WTC11 (cell line): ENCODE results near the gene MAGEA11. TPM values are rescaled to one million over a fixed set of nuclear protein-coding genes. Genes with fewer than 3 reads are reported as not detected.
"Not testable (repeated sequence)": the region's sequence is repeated elsewhere in the genome, so short reads cannot be mapped to it uniquely, and the experiment has no call there.

Source experiments
- ATAC-seq: fragments of 200-7000 bp; cut with Tn5 transposase; 2 replicates; pipeline ENCODE4 v1.10.0; 2021; ENCODE audit warnings: mild to moderate bottlenecking, moderate library complexity
- CTCF ChIA-PET: fragments of 300-600 bp; sonication (Branson Sonifier 250); formaldehyde crosslinking; loops from one replicate; lab custom pipeline; 2021; ENCODE audit warnings: antibody characterized with exemption; lab: Charles Lee
- POLR2A ChIA-PET: fragments of 350-600 bp; sonication (Branson Sonifier 250); formaldehyde crosslinking; loops from one replicate; lab custom pipeline; 2021; ENCODE audit warnings: antibody characterized with exemption; lab: Charles Lee
- DNase-seq: peaks from one replicate; pipeline ENCODE4 v3.0.0; 2021; ENCODE audit warnings: low spot score
- H3K27ac Mint-ChIP-seq: 2 replicates; pipeline ENCODE4 v1.8.0; 2021; ENCODE audit warnings: mixed read lengths
- H3K27me3 Mint-ChIP-seq: 2 replicates; pipeline ENCODE4 v1.8.0; 2021; ENCODE audit warnings: low read depth, mild to moderate bottlenecking, moderate library complexity, mixed read lengths
- H3K36me3 Mint-ChIP-seq: 2 replicates; pipeline ENCODE4 v1.8.0; 2021; ENCODE audit warnings: mixed read lengths
- H3K4me1 Mint-ChIP-seq: 2 replicates; pipeline ENCODE4 v1.8.0; 2022; ENCODE audit warnings: mixed read lengths
- H3K4me3 Mint-ChIP-seq: 2 replicates; pipeline ENCODE4 v1.8.0; 2021; ENCODE audit warnings: mild to moderate bottlenecking, moderate library complexity, mixed read lengths
- H3K9me3 Mint-ChIP-seq: 2 replicates; pipeline ENCODE4 v1.8.0; 2021; ENCODE audit warnings: mixed read lengths
- EMX1 ChIP-seq: fragments of 250-450 bp; sonication (Bioruptor Pico); IDR thresholded peaks from 2 replicates; pipeline ENCODE4 v1.8.0; 2021; ENCODE audit warnings: mild to moderate bottlenecking
- GABPB1 ChIP-seq: sonication (generic); formaldehyde crosslinking; IDR thresholded peaks from 2 replicates; pipeline ENCODE4 v1.8.1; 2023; ENCODE audit warnings: mild to moderate bottlenecking, missing genetic modification reagents
- JUN ChIP-seq: sonication (generic); formaldehyde crosslinking; IDR thresholded peaks from 2 replicates; pipeline ENCODE4 v1.8.0; 2023; ENCODE audit warnings: mild to moderate bottlenecking, missing genetic modification reagents
- PRRX2 ChIP-seq: fragments of 250-450 bp; sonication (Bioruptor Pico); IDR thresholded peaks from 2 replicates; pipeline ENCODE4 v1.8.0; 2021; ENCODE audit warnings: mild to moderate bottlenecking
- SOX15 ChIP-seq: fragments of 250-450 bp; sonication (Bioruptor Pico); IDR thresholded peaks from 2 replicates; pipeline ENCODE4 v1.9.0; 2021; ENCODE audit warnings: mild to moderate bottlenecking
- TEAD1 ChIP-seq: sonication (generic); formaldehyde crosslinking; IDR thresholded peaks from 2 replicates; pipeline ENCODE4 v1.8.0; 2022; ENCODE audit warnings: mild to moderate bottlenecking, missing genetic modification reagents
- ZNF121 ChIP-seq: sonication (generic); formaldehyde crosslinking; IDR thresholded peaks from 2 replicates; pipeline ENCODE4 v1.8.0; 2023; ENCODE audit warnings: missing genetic modification reagents
- ZNF263 ChIP-seq: sonication (generic); formaldehyde crosslinking; IDR thresholded peaks from 2 replicates; pipeline ENCODE4 v1.8.1; 2022; ENCODE audit warnings: low read depth, mild to moderate bottlenecking, moderate library complexity, missing genetic modification reagents
- ZNF396 ChIP-seq: fragments of 250-450 bp; sonication (Bioruptor Pico); IDR thresholded peaks from 2 replicates; pipeline ENCODE4 v1.8.0; 2021; ENCODE audit warnings: mild to moderate bottlenecking, moderate library complexity, borderline replicate concordance
- ZNF416 ChIP-seq: fragments of 250-450 bp; sonication (Bioruptor Pico); IDR thresholded peaks from 2 replicates; pipeline ENCODE4 v1.9.0; 2021; ENCODE audit warnings: mild to moderate bottlenecking, inconsistent platforms
- total RNA-seq: library from RNA; stranded (reverse); gene quantifications from 3 replicates; pipeline ENCODE4 v1.2.3, GENCODE V29; 2021
- TF ChIP-seq, protein P1 (sequence below): fragments of 250-450 bp; sonication (Bioruptor Pico); IDR thresholded peaks from 2 replicates; pipeline ENCODE4 v1.9.0; 2021; ENCODE audit warnings: mild to moderate bottlenecking
- TF ChIP-seq, protein P2 (sequence below): sonication (generic); formaldehyde crosslinking; IDR thresholded peaks from 2 replicates; pipeline ENCODE4 v1.8.0; 2022; ENCODE audit warnings: mild to moderate bottlenecking, missing genetic modification reagents
- TF ChIP-seq, protein P3 (sequence below): sonication (generic); formaldehyde crosslinking; IDR thresholded peaks from 2 replicates; pipeline ENCODE4 v1.8.1; 2022; ENCODE audit warnings: mild to moderate bottlenecking, missing genetic modification reagents, moderate library complexity, borderline replicate concordance
- TF ChIP-seq, protein P4 (sequence below): sonication (generic); formaldehyde crosslinking; IDR thresholded peaks from 2 replicates; pipeline ENCODE4 v1.8.0; 2022; ENCODE audit warnings: mild to moderate bottlenecking, missing genetic modification reagents
- TF ChIP-seq, protein P5 (sequence below): fragments of 250-450 bp; sonication (Bioruptor Pico); IDR thresholded peaks from 2 replicates; pipeline ENCODE4 v1.9.0; 2021; ENCODE audit warnings: moderate library complexity, mild to moderate bottlenecking, inconsistent platforms, borderline replicate concordance

MAGEA11 gene
- total RNA-seq, 1 experiment from 2014 or later: not detected

DNA sequence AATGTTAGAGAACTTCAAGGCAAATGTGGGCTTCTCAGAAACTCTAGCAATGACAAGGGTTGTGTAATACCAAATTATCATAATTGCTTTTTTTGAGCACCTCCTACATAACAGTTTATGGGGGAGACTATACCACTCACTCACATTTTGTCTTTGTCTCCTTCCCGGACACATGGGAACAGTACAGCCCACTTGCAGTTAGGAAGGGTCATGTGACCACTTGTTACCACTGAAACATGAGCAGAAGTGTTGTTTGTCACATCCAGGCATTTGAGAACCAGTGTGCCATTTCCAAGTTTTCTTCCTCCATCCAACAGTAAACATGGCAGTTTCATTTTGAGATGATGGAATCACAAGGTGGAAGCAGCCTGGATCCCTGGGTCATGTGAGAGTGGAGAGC, 6.9 kb downstream of the MAGEA11 start (continued):
- TF ChIP-seq, protein P1, sequence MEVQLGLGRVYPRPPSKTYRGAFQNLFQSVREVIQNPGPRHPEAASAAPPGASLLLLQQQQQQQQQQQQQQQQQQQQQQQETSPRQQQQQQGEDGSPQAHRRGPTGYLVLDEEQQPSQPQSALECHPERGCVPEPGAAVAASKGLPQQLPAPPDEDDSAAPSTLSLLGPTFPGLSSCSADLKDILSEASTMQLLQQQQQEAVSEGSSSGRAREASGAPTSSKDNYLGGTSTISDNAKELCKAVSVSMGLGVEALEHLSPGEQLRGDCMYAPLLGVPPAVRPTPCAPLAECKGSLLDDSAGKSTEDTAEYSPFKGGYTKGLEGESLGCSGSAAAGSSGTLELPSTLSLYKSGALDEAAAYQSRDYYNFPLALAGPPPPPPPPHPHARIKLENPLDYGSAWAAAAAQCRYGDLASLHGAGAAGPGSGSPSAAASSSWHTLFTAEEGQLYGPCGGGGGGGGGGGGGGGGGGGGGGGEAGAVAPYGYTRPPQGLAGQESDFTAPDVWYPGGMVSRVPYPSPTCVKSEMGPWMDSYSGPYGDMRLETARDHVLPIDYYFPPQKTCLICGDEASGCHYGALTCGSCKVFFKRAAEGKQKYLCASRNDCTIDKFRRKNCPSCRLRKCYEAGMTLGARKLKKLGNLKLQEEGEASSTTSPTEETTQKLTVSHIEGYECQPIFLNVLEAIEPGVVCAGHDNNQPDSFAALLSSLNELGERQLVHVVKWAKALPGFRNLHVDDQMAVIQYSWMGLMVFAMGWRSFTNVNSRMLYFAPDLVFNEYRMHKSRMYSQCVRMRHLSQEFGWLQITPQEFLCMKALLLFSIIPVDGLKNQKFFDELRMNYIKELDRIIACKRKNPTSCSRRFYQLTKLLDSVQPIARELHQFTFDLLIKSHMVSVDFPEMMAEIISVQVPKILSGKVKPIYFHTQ (CRISPR knock-in tag): no peak
- no peak for TF ChIP-seq SOX15 (CRISPR knock-in tag)
- TF ChIP-seq, protein P2, sequence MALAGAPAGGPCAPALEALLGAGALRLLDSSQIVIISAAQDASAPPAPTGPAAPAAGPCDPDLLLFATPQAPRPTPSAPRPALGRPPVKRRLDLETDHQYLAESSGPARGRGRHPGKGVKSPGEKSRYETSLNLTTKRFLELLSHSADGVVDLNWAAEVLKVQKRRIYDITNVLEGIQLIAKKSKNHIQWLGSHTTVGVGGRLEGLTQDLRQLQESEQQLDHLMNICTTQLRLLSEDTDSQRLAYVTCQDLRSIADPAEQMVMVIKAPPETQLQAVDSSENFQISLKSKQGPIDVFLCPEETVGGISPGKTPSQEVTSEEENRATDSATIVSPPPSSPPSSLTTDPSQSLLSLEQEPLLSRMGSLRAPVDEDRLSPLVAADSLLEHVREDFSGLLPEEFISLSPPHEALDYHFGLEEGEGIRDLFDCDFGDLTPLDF (CRISPR knock-in tag): no peak
- TF ChIP-seq TEAD1 (CRISPR knock-in tag): no peak
- TF ChIP-seq GABPB1 (CRISPR knock-in tag): no peak
- TF ChIP-seq ZNF416 (CRISPR knock-in tag): no peak
- TF ChIP-seq, protein P3, sequence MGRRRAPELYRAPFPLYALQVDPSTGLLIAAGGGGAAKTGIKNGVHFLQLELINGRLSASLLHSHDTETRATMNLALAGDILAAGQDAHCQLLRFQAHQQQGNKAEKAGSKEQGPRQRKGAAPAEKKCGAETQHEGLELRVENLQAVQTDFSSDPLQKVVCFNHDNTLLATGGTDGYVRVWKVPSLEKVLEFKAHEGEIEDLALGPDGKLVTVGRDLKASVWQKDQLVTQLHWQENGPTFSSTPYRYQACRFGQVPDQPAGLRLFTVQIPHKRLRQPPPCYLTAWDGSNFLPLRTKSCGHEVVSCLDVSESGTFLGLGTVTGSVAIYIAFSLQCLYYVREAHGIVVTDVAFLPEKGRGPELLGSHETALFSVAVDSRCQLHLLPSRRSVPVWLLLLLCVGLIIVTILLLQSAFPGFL (CRISPR knock-in tag): no peak

DNA sequence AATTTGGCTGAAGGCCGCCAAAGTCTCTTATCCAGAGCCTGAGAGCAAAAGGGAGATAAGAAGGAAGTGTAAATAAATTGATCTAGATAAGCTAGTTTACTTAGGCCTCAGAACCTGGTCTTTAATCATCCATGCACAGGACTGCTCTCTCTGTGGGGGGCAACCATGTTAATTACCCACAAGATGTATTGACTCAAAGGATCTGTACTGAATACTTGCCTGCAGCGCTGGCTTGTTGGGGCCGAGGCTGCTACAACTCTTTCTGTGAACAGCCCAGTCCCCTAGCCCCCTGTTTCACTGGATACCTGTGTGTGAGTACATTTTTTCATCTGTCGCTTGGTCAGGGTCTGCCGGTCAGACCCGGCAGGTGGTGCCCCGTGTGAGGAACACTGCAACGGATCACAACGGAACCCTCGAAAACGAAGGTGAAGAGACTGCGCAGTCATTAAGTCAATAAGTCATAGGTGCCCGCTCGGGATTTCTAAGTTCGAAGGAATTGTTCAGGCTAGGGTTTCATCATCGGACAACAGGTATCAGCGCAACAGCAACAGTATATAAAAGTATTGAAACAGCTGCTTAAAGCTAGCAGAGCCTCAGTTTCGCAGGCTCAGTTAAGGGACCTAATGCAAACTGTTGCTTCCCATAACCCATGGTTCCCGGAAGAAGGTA, 8.3 kb downstream of the MAGEA11 start:
- TF ChIP-seq, protein P4, sequence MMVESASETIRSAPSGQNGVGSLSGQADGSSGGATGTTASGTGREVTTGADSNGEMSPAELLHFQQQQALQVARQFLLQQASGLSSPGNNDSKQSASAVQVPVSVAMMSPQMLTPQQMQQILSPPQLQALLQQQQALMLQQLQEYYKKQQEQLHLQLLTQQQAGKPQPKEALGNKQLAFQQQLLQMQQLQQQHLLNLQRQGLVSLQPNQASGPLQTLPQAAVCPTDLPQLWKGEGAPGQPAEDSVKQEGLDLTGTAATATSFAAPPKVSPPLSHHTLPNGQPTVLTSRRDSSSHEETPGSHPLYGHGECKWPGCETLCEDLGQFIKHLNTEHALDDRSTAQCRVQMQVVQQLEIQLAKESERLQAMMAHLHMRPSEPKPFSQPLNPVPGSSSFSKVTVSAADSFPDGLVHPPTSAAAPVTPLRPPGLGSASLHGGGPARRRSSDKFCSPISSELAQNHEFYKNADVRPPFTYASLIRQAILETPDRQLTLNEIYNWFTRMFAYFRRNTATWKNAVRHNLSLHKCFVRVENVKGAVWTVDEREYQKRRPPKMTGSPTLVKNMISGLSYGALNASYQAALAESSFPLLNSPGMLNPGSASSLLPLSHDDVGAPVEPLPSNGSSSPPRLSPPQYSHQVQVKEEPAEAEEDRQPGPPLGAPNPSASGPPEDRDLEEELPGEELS (CRISPR knock-in tag): no peak
- TF ChIP-seq PRRX2 (CRISPR knock-in tag): no peak
- TF ChIP-seq GABPB1 (CRISPR knock-in tag): no peak
- TF ChIP-seq EMX1: no peak
- no peak for TF ChIP-seq ZNF121 (CRISPR knock-in tag)
- no peak for TF ChIP-seq JUN (CRISPR knock-in tag)
- no peak for TF ChIP-seq ZNF263 (CRISPR knock-in tag)
- TF ChIP-seq, protein P5, sequence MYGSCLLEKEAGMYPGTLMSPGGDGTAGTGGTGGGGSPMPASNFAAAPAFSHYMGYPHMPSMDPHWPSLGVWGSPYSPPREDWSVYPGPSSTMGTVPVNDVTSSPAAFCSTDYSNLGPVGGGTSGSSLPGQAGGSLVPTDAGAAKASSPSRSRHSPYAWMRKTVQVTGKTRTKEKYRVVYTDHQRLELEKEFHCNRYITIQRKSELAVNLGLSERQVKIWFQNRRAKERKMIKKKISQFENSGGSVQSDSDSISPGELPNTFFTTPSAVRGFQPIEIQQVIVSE: no peak
- no peak for TF ChIP-seq ZNF396
- no peak for TF ChIP-seq TEAD1 (CRISPR knock-in tag)
- ChIA-PET CTCF (no interaction called here), POLR2A (no interaction called here)
- 0 out of 2 replicates have a peak, but pooled peaks cover 3% of the 10 kb centered on the region for H3K4me1 Mint-ChIP-seq
- no peak overlapping the region for H3K4me3 Mint-ChIP-seq
- H3K36me3 Mint-ChIP-seq: no peaks in the 10 kb centered on the region
- no peaks in the 10 kb centered on the region for H3K9me3 Mint-ChIP-seq
- ATAC-seq: no peak
- no peak overlapping the region for H3K27ac Mint-ChIP-seq
- peaks cover 70% of the 10 kb centered on the region for H3K27me3 Mint-ChIP-seq
- no peak for DNase-seq

DNA sequence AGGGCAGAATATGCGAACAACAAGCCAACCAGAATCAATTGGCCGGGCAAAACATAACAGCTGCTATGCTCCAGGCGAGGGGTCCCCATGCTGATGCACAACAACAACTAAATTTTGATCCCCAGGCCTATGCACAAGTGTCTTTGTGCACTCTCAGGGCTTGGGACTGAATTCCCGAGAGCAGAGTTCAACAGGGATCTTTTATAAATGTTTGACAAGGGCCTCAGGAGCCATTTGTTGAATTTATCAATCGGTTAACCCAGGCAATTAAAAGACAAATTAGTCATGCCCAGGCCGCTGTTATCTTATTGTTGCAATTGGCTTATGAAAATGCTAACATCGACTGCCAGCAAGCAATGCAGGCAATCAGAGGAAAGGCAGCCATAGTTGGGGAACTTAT, 9.4 kb downstream of the MAGEA11 start:
- POLR2A ChIA-PET, H3K36me3 Mint-ChIP-seq, H3K27ac Mint-ChIP-seq, H3K4me1 Mint-ChIP-seq, ATAC-seq, H3K4me3 Mint-ChIP-seq, H3K9me3 Mint-ChIP-seq, CTCF ChIA-PET, DNase-seq: not testable (repeated sequence)
- peaks cover 59% of the 10 kb centered on the region for H3K27me3 Mint-ChIP-seq
